WTC11 (cell line): ENCODE data around the gene WTAP. TPM values are rescaled to one million over a fixed set of nuclear protein-coding genes. Genes with fewer than 3 reads are reported as not detected.
"Not testable (repeated sequence)": the region's sequence is repeated elsewhere in the genome, so short reads cannot be mapped to it uniquely, and the experiment has no call there.

Experiments used
- ATAC-seq: fragments of 200-7000 bp; cut with Tn5 transposase; 2 replicates; pipeline ENCODE4 v1.10.0; 2021; ENCODE audit warnings: mild to moderate bottlenecking, moderate library complexity
- CTCF ChIA-PET: fragments of 300-600 bp; sonication (Branson Sonifier 250); formaldehyde crosslinking; loops from one replicate; lab custom pipeline; 2021; ENCODE audit warnings: antibody characterized with exemption; lab: Charles Lee
- POLR2A ChIA-PET: fragments of 350-600 bp; sonication (Branson Sonifier 250); formaldehyde crosslinking; loops from one replicate; lab custom pipeline; 2021; ENCODE audit warnings: antibody characterized with exemption; lab: Charles Lee
- DNase-seq: peaks from one replicate; pipeline ENCODE4 v3.0.0; 2021; ENCODE audit warnings: low spot score
- H3K27ac Mint-ChIP-seq: 2 replicates; pipeline ENCODE4 v1.8.0; 2021; ENCODE audit warnings: mixed read lengths
- H3K27me3 Mint-ChIP-seq: 2 replicates; pipeline ENCODE4 v1.8.0; 2021; ENCODE audit warnings: low read depth, mild to moderate bottlenecking, moderate library complexity, mixed read lengths
- H3K36me3 Mint-ChIP-seq: 2 replicates; pipeline ENCODE4 v1.8.0; 2021; ENCODE audit warnings: mixed read lengths
- H3K4me1 Mint-ChIP-seq: 2 replicates; pipeline ENCODE4 v1.8.0; 2022; ENCODE audit warnings: mixed read lengths
- H3K4me3 Mint-ChIP-seq: 2 replicates; pipeline ENCODE4 v1.8.0; 2021; ENCODE audit warnings: mild to moderate bottlenecking, moderate library complexity, mixed read lengths
- H3K9me3 Mint-ChIP-seq: 2 replicates; pipeline ENCODE4 v1.8.0; 2021; ENCODE audit warnings: mixed read lengths
- CBFB ChIP-seq: sonication (generic); formaldehyde crosslinking; IDR thresholded peaks from 2 replicates; pipeline ENCODE4 v1.8.1; 2022; ENCODE audit warnings: mild to moderate bottlenecking, low read depth, missing genetic modification reagents
- EMX1 ChIP-seq: fragments of 250-450 bp; sonication (Bioruptor Pico); IDR thresholded peaks from 2 replicates; pipeline ENCODE4 v1.8.0; 2021; ENCODE audit warnings: mild to moderate bottlenecking
- FOXJ3 ChIP-seq: sonication (generic); formaldehyde crosslinking; IDR thresholded peaks from 2 replicates; pipeline ENCODE4 v1.9.0; 2021; ENCODE audit warnings: missing genetic modification reagents, mild to moderate bottlenecking, borderline replicate concordance
- IRF1 ChIP-seq: sonication (generic); formaldehyde crosslinking; IDR thresholded peaks from 2 replicates; pipeline ENCODE4 v1.8.0; 2023; ENCODE audit warnings: missing genetic modification reagents
- JAZF1 ChIP-seq: fragments of 250-450 bp; sonication (Bioruptor Pico); IDR thresholded peaks from 2 replicates; pipeline ENCODE4 v1.9.0; 2021; ENCODE audit warnings: moderate library complexity, mild to moderate bottlenecking, inconsistent platforms
- JUN ChIP-seq: sonication (generic); formaldehyde crosslinking; IDR thresholded peaks from 2 replicates; pipeline ENCODE4 v1.8.0; 2023; ENCODE audit warnings: mild to moderate bottlenecking, missing genetic modification reagents
- MXD4 ChIP-seq: fragments of 250-450 bp; sonication (Bioruptor Pico); IDR thresholded peaks from 2 replicates; pipeline ENCODE4 v1.8.0; 2021; ENCODE audit warnings: mild to moderate bottlenecking, moderate library complexity, borderline replicate concordance
- NFE2L1 ChIP-seq: sonication (generic); formaldehyde crosslinking; IDR thresholded peaks from 2 replicates; pipeline ENCODE4 v1.8.1; 2023; ENCODE audit warnings: missing genetic modification reagents
- NR2C2 ChIP-seq: sonication (generic); formaldehyde crosslinking; IDR thresholded peaks from 2 replicates; pipeline ENCODE4 v1.8.0; 2022; ENCODE audit warnings: mild to moderate bottlenecking, missing genetic modification reagents
- TEAD1 ChIP-seq: sonication (generic); formaldehyde crosslinking; IDR thresholded peaks from 2 replicates; pipeline ENCODE4 v1.8.0; 2022; ENCODE audit warnings: mild to moderate bottlenecking, missing genetic modification reagents
- TP53 ChIP-seq: sonication (generic); formaldehyde crosslinking; IDR thresholded peaks from 2 replicates; pipeline ENCODE4 v1.8.1; 2023; ENCODE audit warnings: mild to moderate bottlenecking, missing genetic modification reagents
- USF2 ChIP-seq: sonication (generic); formaldehyde crosslinking; IDR thresholded peaks from 2 replicates; pipeline ENCODE4 v1.8.1; 2023; ENCODE audit warnings: mild to moderate bottlenecking, missing genetic modification reagents, moderate library complexity
- ZNF317 ChIP-seq: sonication (generic); formaldehyde crosslinking; IDR thresholded peaks from 2 replicates; pipeline ENCODE4 v1.8.1; 2023; ENCODE audit warnings: low read depth, mild to moderate bottlenecking, moderate library complexity, missing genetic modification reagents, borderline replicate concordance
- ZNF416 ChIP-seq: fragments of 250-450 bp; sonication (Bioruptor Pico); IDR thresholded peaks from 2 replicates; pipeline ENCODE4 v1.9.0; 2021; ENCODE audit warnings: mild to moderate bottlenecking, inconsistent platforms
- ZNF425 ChIP-seq: fragments of 250-450 bp; sonication (Bioruptor Pico); conservative IDR thresholded peaks from 2 replicates; pipeline ENCODE4 v1.9.0; 2021; ENCODE audit warnings: mild to moderate bottlenecking
- ZNF671 ChIP-seq: fragments of 250-450 bp; sonication (Bioruptor Pico); IDR thresholded peaks from 2 replicates; pipeline ENCODE4 v1.8.0; 2021; ENCODE audit warnings: mild to moderate bottlenecking
- ZSCAN18 ChIP-seq: fragments of 250-450 bp; sonication (Bioruptor Pico); IDR thresholded peaks from 2 replicates; pipeline ENCODE4 v2.1.2; 2022; ENCODE audit warnings: mild to moderate bottlenecking, moderate library complexity
- total RNA-seq: library from RNA; stranded (reverse); gene quantifications from 3 replicates; pipeline ENCODE4 v1.2.3, GENCODE V29; 2021
- TF ChIP-seq, protein P1 (sequence below): sonication (generic); formaldehyde crosslinking; IDR thresholded peaks from 2 replicates; pipeline ENCODE4 v1.8.1; 2023; ENCODE audit warnings: mild to moderate bottlenecking, missing genetic modification reagents, borderline replicate concordance
- TF ChIP-seq, protein P2 (sequence below): sonication (generic); formaldehyde crosslinking; IDR thresholded peaks from 2 replicates; pipeline ENCODE4 v1.8.0; 2022; ENCODE audit warnings: mild to moderate bottlenecking, missing genetic modification reagents

The WTAP gene
- total RNA-seq, 1 experiment from 2014 or later: 88.8 TPM

- TF ChIP-seq, protein P1, sequence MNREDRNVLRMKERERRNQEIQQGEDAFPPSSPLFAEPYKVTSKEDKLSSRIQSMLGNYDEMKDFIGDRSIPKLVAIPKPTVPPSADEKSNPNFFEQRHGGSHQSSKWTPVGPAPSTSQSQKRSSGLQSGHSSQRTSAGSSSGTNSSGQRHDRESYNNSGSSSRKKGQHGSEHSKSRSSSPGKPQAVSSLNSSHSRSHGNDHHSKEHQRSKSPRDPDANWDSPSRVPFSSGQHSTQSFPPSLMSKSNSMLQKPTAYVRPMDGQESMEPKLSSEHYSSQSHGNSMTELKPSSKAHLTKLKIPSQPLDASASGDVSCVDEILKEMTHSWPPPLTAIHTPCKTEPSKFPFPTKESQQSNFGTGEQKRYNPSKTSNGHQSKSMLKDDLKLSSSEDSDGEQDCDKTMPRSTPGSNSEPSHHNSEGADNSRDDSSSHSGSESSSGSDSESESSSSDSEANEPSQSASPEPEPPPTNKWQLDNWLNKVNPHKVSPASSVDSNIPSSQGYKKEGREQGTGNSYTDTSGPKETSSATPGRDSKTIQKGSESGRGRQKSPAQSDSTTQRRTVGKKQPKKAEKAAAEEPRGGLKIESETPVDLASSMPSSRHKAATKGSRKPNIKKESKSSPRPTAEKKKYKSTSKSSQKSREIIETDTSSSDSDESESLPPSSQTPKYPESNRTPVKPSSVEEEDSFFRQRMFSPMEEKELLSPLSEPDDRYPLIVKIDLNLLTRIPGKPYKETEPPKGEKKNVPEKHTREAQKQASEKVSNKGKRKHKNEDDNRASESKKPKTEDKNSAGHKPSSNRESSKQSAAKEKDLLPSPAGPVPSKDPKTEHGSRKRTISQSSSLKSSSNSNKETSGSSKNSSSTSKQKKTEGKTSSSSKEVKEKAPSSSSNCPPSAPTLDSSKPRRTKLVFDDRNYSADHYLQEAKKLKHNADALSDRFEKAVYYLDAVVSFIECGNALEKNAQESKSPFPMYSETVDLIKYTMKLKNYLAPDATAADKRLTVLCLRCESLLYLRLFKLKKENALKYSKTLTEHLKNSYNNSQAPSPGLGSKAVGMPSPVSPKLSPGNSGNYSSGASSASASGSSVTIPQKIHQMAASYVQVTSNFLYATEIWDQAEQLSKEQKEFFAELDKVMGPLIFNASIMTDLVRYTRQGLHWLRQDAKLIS (CRISPR knock-in tag): no peak
- TF ChIP-seq EMX1 (CRISPR knock-in tag) (no peak), MXD4 (CRISPR knock-in tag) (no peak), IRF1 (CRISPR knock-in tag) (no peak), ZNF317 (CRISPR knock-in tag) (no peak), USF2 (CRISPR knock-in tag) (no peak), CBFB (CRISPR knock-in tag) (no peak), NR2C2 (CRISPR knock-in tag) (no peak), ZNF671 (CRISPR knock-in tag) (no peak), JAZF1 (CRISPR knock-in tag) (no peak)
- TF ChIP-seq, all 79 proteins: peak for 0
These were observed 25.8 kb upstream of the WTAP start (continued) for GRCh38 chr6:159701413-159701999.

- H3K4me3 Mint-ChIP-seq, ATAC-seq, CTCF ChIA-PET, H3K36me3 Mint-ChIP-seq, H3K27ac Mint-ChIP-seq, DNase-seq, POLR2A ChIA-PET, H3K4me1 Mint-ChIP-seq: not testable (repeated sequence)
- Mint-ChIP-seq H3K9me3 (peaks cover 11% of the 10 kb centered on the region), H3K27me3 (peaks cover 17% of the 10 kb centered on the region)
These were observed 16.7 kb upstream of the WTAP start for GRCh38 chr6:159710603-159711002.

DNA sequence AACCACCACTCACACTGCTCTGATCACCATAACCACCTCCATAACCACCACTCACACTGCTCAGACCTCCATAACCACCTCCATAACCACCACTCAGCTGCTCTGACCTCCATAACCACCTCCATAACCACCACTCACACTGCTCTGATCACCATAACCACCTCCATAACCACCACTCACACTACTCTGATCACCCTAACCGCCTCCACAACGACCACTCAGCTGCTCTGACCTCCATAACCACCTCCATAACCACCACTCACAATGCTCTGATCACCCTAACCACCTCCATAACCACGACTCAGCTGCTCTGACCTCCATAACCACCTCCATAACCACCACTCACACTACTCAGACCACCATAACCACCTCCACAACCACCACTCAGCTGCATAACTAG lies 14.9 kb upstream of the WTAP start:
- H3K4me1 Mint-ChIP-seq, H3K9me3 Mint-ChIP-seq, H3K4me3 Mint-ChIP-seq, H3K27me3 Mint-ChIP-seq, ATAC-seq, DNase-seq, CTCF ChIA-PET, H3K36me3 Mint-ChIP-seq, H3K27ac Mint-ChIP-seq, POLR2A ChIA-PET: not testable (repeated sequence)

DNA sequence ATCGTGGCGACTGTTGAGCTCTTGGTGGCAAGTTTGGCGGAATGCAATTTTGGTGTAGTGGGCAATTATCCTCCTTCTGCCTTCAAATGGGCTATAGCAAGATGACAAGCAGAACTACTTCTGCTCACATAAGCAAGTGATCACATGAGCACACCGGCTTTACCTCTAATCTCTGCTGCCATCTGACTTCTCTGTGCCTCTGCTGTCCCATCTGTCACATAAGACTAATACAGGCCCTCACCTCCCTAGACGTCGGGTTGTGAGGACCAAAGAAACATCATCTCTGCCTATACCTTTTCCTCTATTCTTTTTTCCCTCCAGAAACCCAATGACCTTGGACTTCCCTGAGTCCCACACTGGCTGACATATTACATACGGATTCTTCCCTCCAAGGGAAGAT lies 13.3 kb upstream of the WTAP start:
- H3K27me3 Mint-ChIP-seq: peaks cover 4% of the 10 kb centered on the region; the same call in 1 of the 2 replicates
- peaks cover 6% of the 10 kb centered on the region for H3K9me3 Mint-ChIP-seq
- no peak for DNase-seq
- H3K36me3 Mint-ChIP-seq: no peaks in the 10 kb centered on the region
- no peak for ATAC-seq
- CTCF ChIA-PET: no interaction called here
- POLR2A ChIA-PET: no interaction called here
- H3K4me3 Mint-ChIP-seq: no peak overlapping the region
- H3K27ac Mint-ChIP-seq: no peak overlapping the region
- no peaks in the 10 kb centered on the region for H3K4me1 Mint-ChIP-seq
- TF ChIP-seq ZNF425 (no peak), ZNF317 (CRISPR knock-in tag) (no peak), TP53 (CRISPR knock-in tag) (no peak), FOXJ3 (CRISPR knock-in tag) (no peak), ZSCAN18 (CRISPR knock-in tag) (no peak), JUN (no peak), ZNF416 (no peak), NFE2L1 (CRISPR knock-in tag) (no peak), TEAD1 (CRISPR knock-in tag) (no peak)
- TF ChIP-seq, protein P2, sequence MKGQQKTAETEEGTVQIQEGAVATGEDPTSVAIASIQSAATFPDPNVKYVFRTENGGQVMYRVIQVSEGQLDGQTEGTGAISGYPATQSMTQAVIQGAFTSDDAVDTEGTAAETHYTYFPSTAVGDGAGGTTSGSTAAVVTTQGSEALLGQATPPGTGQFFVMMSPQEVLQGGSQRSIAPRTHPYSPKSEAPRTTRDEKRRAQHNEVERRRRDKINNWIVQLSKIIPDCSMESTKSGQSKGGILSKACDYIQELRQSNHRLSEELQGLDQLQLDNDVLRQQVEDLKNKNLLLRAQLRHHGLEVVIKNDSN (CRISPR knock-in tag): no peak
